Measurements from ENCODE around the gene SLC22A31. TPM values are rescaled to one million over a fixed set of nuclear protein-coding genes. Genes with fewer than 3 reads are reported as not detected.

Gene SLC22A31
- total RNA-seq, 1 donor from 2014 or later: 6.1 TPM

- Histone ChIP-seq H3K4me3 (ENCODE audit: low read depth, low read length) (no peak overlapping the region), H3K36me3 (ENCODE audit: control insufficient read depth, insufficient read depth, low read length) (no peaks in the 10 kb centered on the region), H3K27me3 (ENCODE audit: control insufficient read depth, insufficient read depth, low read length) (peaks cover 20% of the 10 kb centered on the region)
- no peak for TF ChIP-seq CTCF (IDR thresholded peaks at IDR 0.05; ENCODE audit: insufficient read depth, low read length, poor library complexity, severe bottlenecking)
- DNase-seq (ENCODE audit: low read depth): no peak
Observed at GRCh38 chr16:89159850-89160354, 40.4 kb downstream of the SLC22A31 start.

- DNase-seq (ENCODE audit: low read depth): no peak
- no peak for TF ChIP-seq CTCF (IDR thresholded peaks at IDR 0.05; ENCODE audit: insufficient read depth, low read length, poor library complexity, severe bottlenecking)
- H3K4me3 ChIP-seq (ENCODE audit: low read depth, low read length): no peak overlapping the region
- H3K27me3 ChIP-seq (ENCODE audit: control insufficient read depth, insufficient read depth, low read length): peaks cover 14% of the 10 kb centered on the region
- H3K36me3 ChIP-seq (ENCODE audit: control insufficient read depth, insufficient read depth, low read length): no peaks in the 10 kb centered on the region
Observed at GRCh38 chr16:89159066-89159849, 41.1 kb downstream of the SLC22A31 start.

- peaks cover 9% of the 10 kb centered on the region for H3K27me3 ChIP-seq (ENCODE audit: control insufficient read depth, insufficient read depth, low read length)
- no peak for TF ChIP-seq CTCF (IDR thresholded peaks at IDR 0.05; ENCODE audit: insufficient read depth, low read length, poor library complexity, severe bottlenecking)
- no peak for DNase-seq (ENCODE audit: low read depth)
- no peak overlapping the region for H3K4me3 ChIP-seq (ENCODE audit: low read depth, low read length)
- no peaks in the 10 kb centered on the region for H3K36me3 ChIP-seq (ENCODE audit: control insufficient read depth, insufficient read depth, low read length)
Observed at GRCh38 chr16:89157778-89158177, 42.6 kb downstream of the SLC22A31 start.

GRCh38 chr16:89156740-89157645, 43.3 kb downstream of the SLC22A31 start:
- DNase-seq (ENCODE audit: low read depth): no peak
- Histone ChIP-seq H3K36me3 (ENCODE audit: control insufficient read depth, insufficient read depth, low read length) (no peaks in the 10 kb centered on the region), H3K4me3 (ENCODE audit: low read depth, low read length) (no peak overlapping the region), H3K27me3 (ENCODE audit: control insufficient read depth, insufficient read depth, low read length) (peaks cover 5% of the 10 kb centered on the region)
- no peak for TF ChIP-seq CTCF (IDR thresholded peaks at IDR 0.05; ENCODE audit: insufficient read depth, low read length, poor library complexity, severe bottlenecking)

GRCh38 chr16:89155851-89156739, 44.2 kb downstream of the SLC22A31 start:
- no peak for TF ChIP-seq CTCF (IDR thresholded peaks at IDR 0.05; ENCODE audit: insufficient read depth, low read length, poor library complexity, severe bottlenecking)
- no peak for DNase-seq (ENCODE audit: low read depth)
- Histone ChIP-seq H3K27me3 (ENCODE audit: control insufficient read depth, insufficient read depth, low read length) (peaks cover 5% of the 10 kb centered on the region), H3K4me3 (ENCODE audit: low read depth, low read length) (no peak overlapping the region), H3K36me3 (ENCODE audit: control insufficient read depth, insufficient read depth, low read length) (no peaks in the 10 kb centered on the region)
